B cell (primary cell): ENCODE data around the gene OR10A3. TPM values are rescaled to one million over a fixed set of nuclear protein-coding genes. Genes with fewer than 3 reads are reported as not detected.
"Not testable (repeated sequence)": the region's sequence is repeated elsewhere in the genome, so short reads cannot be mapped to it uniquely, and the experiment has no call there.

Experiments
- ATAC-seq: fragments of 200-7000 bp; cut with Tn5 transposase; one replicate; pipeline ENCODE4 v1.10.0; 2021; ENCODE audit warnings: low read depth, mild to moderate bottlenecking, moderate number of reproducible peaks, moderate library complexity
- CTCF ChIA-PET: fragments of 350-600 bp; sonication (Branson Sonifier 250); formaldehyde crosslinking; loops from one replicate; lab custom pipeline; 2021; ENCODE audit warnings: antibody characterized with exemption, inconsistent platforms; lab: Charles Lee
- POLR2A ChIA-PET: fragments of 350-600 bp; sonication (Branson Sonifier 250); formaldehyde crosslinking; loops from one replicate; lab custom pipeline; 2021; ENCODE audit warnings: antibody characterized with exemption; lab: Charles Lee
- DNase-seq: peaks from one replicate; pipeline ENCODE4 v3.0.0; 2013
- H2AFZ ChIP-seq: 2 replicates; pipeline ENCODE4 v1.6.1; 2012; ENCODE audit warnings: mild to moderate bottlenecking, low read depth, low read length; ENCODE audit not compliant: insufficient read depth, poor library complexity, severe bottlenecking
- H3K27ac ChIP-seq, 2 donors: 1 replicate in 1 of 2; 2 replicates in 1 of 2; pipeline ENCODE4 v1.5.1; 2012 to 2013; ENCODE audit warnings: low read length in 2 of 2, mild to moderate bottlenecking in 2 of 2, moderate library complexity in 1 of 2
- H3K27me3 ChIP-seq, 4 experiments: fragments of 200-600 bp in 1 of 4; sonication (generic) in 1 of 4; replicated peaks in 1 of 4; 1 replicate in 2 of 4; 2 replicates in 2 of 4; pipeline versions ENCODE4 v1.6.1 to v1.7.0; 2013 to 2016; ENCODE audit warnings: low read length in 3 of 4, mild to moderate bottlenecking in 2 of 4, mixed read lengths in 1 of 4, moderate library complexity in 1 of 4; ENCODE audit not compliant: insufficient read depth in 4 of 4, control insufficient read depth in 3 of 4; ENCODE audit errors: control extremely low read depth in 1 of 4
- H3K36me3 ChIP-seq, 2 experiments: replicated peaks in 1 of 2; 1 replicate in 1 of 2; 2 replicates in 1 of 2; pipeline versions ENCODE4 v1.6.1 to v1.7.1; 2013; ENCODE audit warnings: low read length in 1 of 2; ENCODE audit not compliant: insufficient read depth in 2 of 2, control insufficient read depth in 1 of 2; ENCODE audit errors: control extremely low read depth in 1 of 2, extremely low read depth in 1 of 2
- H3K4me1 ChIP-seq, 2 donors: fragments of 200-600 bp in 1 of 2; sonication (generic) in 1 of 2; 1 replicate in 1 of 2; 2 replicates in 1 of 2; pipeline versions ENCODE4 v1.5.1 to v1.6.1; 2013 to 2017; ENCODE audit warnings: low read length in 2 of 2; ENCODE audit not compliant: control insufficient read depth in 2 of 2, insufficient read depth in 2 of 2
- H3K4me2 ChIP-seq: replicated peaks from 2 replicates; pipeline ENCODE3; 2012; ENCODE audit warnings: mild to moderate bottlenecking, low read depth, low read length; ENCODE audit not compliant: poor library complexity, severe bottlenecking
- H3K4me3 ChIP-seq, 5 experiments: fragments of 200-600 bp in 1 of 5; sonication (generic) in 1 of 5; 1 replicate in 3 of 5; 2 replicates in 2 of 5; pipeline versions ENCODE4 v1.5.1 to v1.7.0; 2011 to 2016; ENCODE audit warnings: low read length in 4 of 5, mild to moderate bottlenecking in 4 of 5, low read depth in 2 of 5, control low read depth in 1 of 5, moderate library complexity in 1 of 5; ENCODE audit not compliant: insufficient read depth in 1 of 5; ENCODE audit errors: control extremely low read depth in 1 of 5, extremely low read depth in 1 of 5
- H3K79me2 ChIP-seq: fragments of 200-600 bp; sonication (generic); one replicate; pipeline ENCODE4 v1.6.0; 2016; ENCODE audit warnings: low read length; ENCODE audit not compliant: control insufficient read depth, insufficient read depth
- H3K9ac ChIP-seq: fragments of 200-600 bp; sonication (generic); 2 replicates; pipeline ENCODE4 v1.6.1; 2017; ENCODE audit warnings: mild to moderate bottlenecking, low read length, moderate library complexity
- H3K9me3 ChIP-seq, 3 donors: one replicate each; pipeline versions ENCODE4 v1.6.1 to v1.7.1; 2013; ENCODE audit warnings: low read length in 2 of 3; ENCODE audit not compliant: control insufficient read depth in 2 of 3, insufficient read depth in 1 of 3; ENCODE audit errors: control extremely low read depth in 1 of 3
- H4K20me1 ChIP-seq: 2 replicates; pipeline ENCODE4 v1.6.0; 2012; ENCODE audit warnings: mild to moderate bottlenecking, low read length; ENCODE audit not compliant: insufficient read depth, control insufficient read depth, poor library complexity, severe bottlenecking
- H3K27ac Mint-ChIP-seq: one replicate; pipeline ENCODE4 v1.8.0; 2021; ENCODE audit warnings: mixed read lengths
- H3K27me3 Mint-ChIP-seq: one replicate; pipeline ENCODE4 v1.8.0; 2021; ENCODE audit warnings: mixed read lengths
- H3K4me1 Mint-ChIP-seq: one replicate; pipeline ENCODE4 v1.8.0; 2021; ENCODE audit warnings: mixed read lengths
- H3K4me3 Mint-ChIP-seq: one replicate; pipeline ENCODE4 v1.8.0; 2021; ENCODE audit warnings: mixed read lengths
- H3K9me3 Mint-ChIP-seq: one replicate; pipeline ENCODE4 v1.8.0; 2022; ENCODE audit warnings: mixed read lengths; ENCODE audit not compliant: insufficient read depth
- EZH2 ChIP-seq: IDR thresholded peaks from 2 replicates; pipeline ENCODE4 v1.6.1; 2012; ENCODE audit warnings: borderline replicate concordance, low read depth, mild to moderate bottlenecking, moderate library complexity, low read length; ENCODE audit not compliant: insufficient read depth, poor library complexity, severe bottlenecking
- WGBS: methylation state at CpG from one replicate; pipeline ENCODE4 v1.1.5; 2013; ENCODE audit warnings: missing lambda C conversion rate; ENCODE audit not compliant: insufficient coverage; 5-methylcytosine and 5-hydroxymethylcytosine counted together
- intact Hi-C: fragments of 100-400 bp; cut with micrococcal nuclease; formaldehyde crosslinking; loops from one replicate; pipeline ENCODE4 v1.10.0; 2022
- polyA minus RNA-seq: library from RNA; depleted of rRNA, polyadenylated mRNA; stranded (reverse); fragments of >200 nt; gene quantifications from 2 replicates; pipeline ENCODE4 v1.2.3, GENCODE V29; 2012
- polyA plus RNA-seq: library from polyadenylated mRNA; depleted of rRNA; stranded (reverse); fragments of >200 nt; gene quantifications from 2 replicates; pipeline ENCODE4 v1.2.3, GENCODE V29; 2012
- total RNA-seq, 2 donors: library from RNA; stranded (reverse); fragments of 120-200 nt in 1 of 2; gene quantifications; 1 replicate in 1 of 2; 2 replicates in 1 of 2; pipeline versions ENCODE4 v1.2.3 to v1.2.4, GENCODE V29; 2013 to 2022
- TF ChIP-seq, protein P1 (sequence below): fragments of 200-600 bp; IDR thresholded peaks from one replicate; pipeline ENCODE4 v1.8.0; 2022; ENCODE audit warnings: antibody characterized with exemption, mild to moderate bottlenecking

OR10A3 gene, protein sequence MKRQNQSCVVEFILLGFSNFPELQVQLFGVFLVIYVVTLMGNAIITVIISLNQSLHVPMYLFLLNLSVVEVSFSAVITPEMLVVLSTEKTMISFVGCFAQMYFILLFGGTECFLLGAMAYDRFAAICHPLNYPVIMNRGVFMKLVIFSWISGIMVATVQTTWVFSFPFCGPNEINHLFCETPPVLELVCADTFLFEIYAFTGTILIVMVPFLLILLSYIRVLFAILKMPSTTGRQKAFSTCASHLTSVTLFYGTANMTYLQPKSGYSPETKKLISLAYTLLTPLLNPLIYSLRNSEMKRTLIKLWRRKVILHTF
- not detected in 2 replicates for total RNA-seq
- not detected for total RNA-seq (2013)
- not detected in 2 replicates for polyA plus RNA-seq
- not detected in 2 replicates for polyA minus RNA-seq

DNA sequence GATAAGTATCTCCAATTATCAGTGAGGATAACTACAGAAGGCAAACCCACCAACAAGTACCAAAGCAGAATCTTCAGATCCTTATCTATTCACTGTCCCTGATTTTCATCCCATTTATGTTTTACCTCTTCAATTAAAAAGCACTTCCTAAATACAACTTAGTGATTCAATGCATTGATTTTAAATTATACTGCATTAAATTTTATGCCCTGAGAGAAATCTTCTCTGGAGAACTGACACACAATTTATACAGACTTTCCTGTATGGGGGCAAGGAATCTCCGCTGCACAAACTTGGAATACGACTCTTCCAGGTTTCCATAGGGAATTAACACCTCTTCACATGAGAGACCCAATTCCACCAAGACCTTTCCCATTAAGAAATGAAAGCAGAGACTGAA, at the start of gene OR10A3:
Gene OR10A3 (minus strand): TSS at position 101 of the 400 bp plus-strand sequence. CDS start 2,188 bp downstream, outside the sequence.
- CTCF ChIA-PET: no interaction called here
- no peak within 1 kb of the TSS for H3K27ac Mint-ChIP-seq

DNA sequence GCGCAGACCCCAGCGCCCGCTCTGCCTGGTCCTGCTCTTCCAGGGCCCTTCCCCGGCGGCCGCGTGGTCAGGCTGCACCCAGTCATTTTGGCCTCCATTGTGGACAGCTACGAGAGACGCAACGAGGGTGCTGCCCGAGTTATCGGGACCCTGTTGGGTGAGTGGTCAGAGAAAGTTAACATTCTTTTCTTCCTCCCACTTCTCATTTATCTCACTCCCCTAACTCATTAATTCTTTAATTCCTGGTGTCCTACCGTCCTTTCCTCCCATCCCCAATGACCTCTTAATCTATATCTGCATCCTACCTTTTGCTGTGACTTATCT, 46.0 kb upstream of the OR10A3 start:
- intact Hi-C loops: loop anchor here (1.0 to 5.0 kb wide), 4 partner anchors 31 to 1755 kb away; partner anchors contain the start of genes FHIP1B and PPFIBP2

More for the DNA sequence above, at the start of gene OR10A3:
- no peak within 1 kb of the TSS for H3K4me3 ChIP-seq
- H3K79me2 ChIP-seq: no peaks in the 10 kb centered on the region
- no peak within 1 kb of the TSS for H2AFZ ChIP-seq
- TF ChIP-seq, protein P1, sequence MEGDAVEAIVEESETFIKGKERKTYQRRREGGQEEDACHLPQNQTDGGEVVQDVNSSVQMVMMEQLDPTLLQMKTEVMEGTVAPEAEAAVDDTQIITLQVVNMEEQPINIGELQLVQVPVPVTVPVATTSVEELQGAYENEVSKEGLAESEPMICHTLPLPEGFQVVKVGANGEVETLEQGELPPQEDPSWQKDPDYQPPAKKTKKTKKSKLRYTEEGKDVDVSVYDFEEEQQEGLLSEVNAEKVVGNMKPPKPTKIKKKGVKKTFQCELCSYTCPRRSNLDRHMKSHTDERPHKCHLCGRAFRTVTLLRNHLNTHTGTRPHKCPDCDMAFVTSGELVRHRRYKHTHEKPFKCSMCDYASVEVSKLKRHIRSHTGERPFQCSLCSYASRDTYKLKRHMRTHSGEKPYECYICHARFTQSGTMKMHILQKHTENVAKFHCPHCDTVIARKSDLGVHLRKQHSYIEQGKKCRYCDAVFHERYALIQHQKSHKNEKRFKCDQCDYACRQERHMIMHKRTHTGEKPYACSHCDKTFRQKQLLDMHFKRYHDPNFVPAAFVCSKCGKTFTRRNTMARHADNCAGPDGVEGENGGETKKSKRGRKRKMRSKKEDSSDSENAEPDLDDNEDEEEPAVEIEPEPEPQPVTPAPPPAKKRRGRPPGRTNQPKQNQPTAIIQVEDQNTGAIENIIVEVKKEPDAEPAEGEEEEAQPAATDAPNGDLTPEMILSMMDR: no peak
- no peak for TF ChIP-seq EZH2
- Mint-ChIP-seq H3K4me1 (no peaks in the 10 kb centered on the region), H3K9me3 (peaks cover 16% of the 10 kb centered on the region), H3K4me3 (no peak within 1 kb of the TSS), H3K27me3 (peaks cover 20% of the 10 kb centered on the region)
- H3K27ac ChIP-seq: no peak within 1 kb of the TSS
- H3K27me3 ChIP-seq: peaks cover 0 to 3% (median 0%) of the 10 kb centered on the region in 4 experiments
- no peaks in the 10 kb centered on the region for H3K36me3 ChIP-seq
- H3K9me3 ChIP-seq: peaks cover 1 to 32% (median 18%) of the 10 kb centered on the region in 3 donors
- no peak within 1 kb of the TSS for H3K4me2 ChIP-seq
- no peaks in the 10 kb centered on the region for H3K4me1 ChIP-seq
- no peaks in the 10 kb centered on the region for H4K20me1 ChIP-seq
- DNase-seq: no peak
- H3K9ac ChIP-seq: no peak within 1 kb of the TSS
- intact Hi-C loops: no loop called here
- no peak for ATAC-seq
- POLR2A ChIA-PET: no interaction called here
- WGBS: no CpG with 5 or more reads among the region's 2 CpGs

More for the DNA sequence above, 46.0 kb upstream of the OR10A3 start:
- Mint-ChIP-seq H3K4me1 (peaks cover 37% of the 10 kb centered on the region), H3K4me3 (peak overlapping the region; percentile 93), H3K27ac (peak overlapping the region; percentile 64)
- Histone ChIP-seq H2AFZ (peak overlapping the region; percentile 99), H4K20me1 (peaks cover 10% of the 10 kb centered on the region), H3K36me3 (peaks cover 0 to 27% of the 10 kb centered on the region in 2 experiments), H3K4me1 (peaks cover 24 to 26% of the 10 kb centered on the region in 2 donors), H3K9ac (peak overlapping the region; percentile 74), H3K4me3 (peak overlapping the region; percentile 58 to 83 (median 63)), H3K79me2 (peaks cover 42% of the 10 kb centered on the region), H3K4me2 (peak overlapping the region; percentile 91), H3K27ac (peak overlapping the region in 1 of 2 donors; percentile 70)
- H3K9me3 ChIP-seq, ATAC-seq, H3K27me3 Mint-ChIP-seq, H3K27me3 ChIP-seq, H3K9me3 Mint-ChIP-seq: not testable (repeated sequence)
- ChIA-PET POLR2A (interaction anchor here (0.6 to 1.0 kb wide), 2 partner anchors 11 to 1542 kb away, joined by 4 to 5 read pairs; no protein-coding TSS in a partner anchor), CTCF (interaction anchor here (0.8 to 1.9 kb wide), 9 partner anchors 13 to 889 kb away, joined by 3 to 15 read pairs (median 4); partner anchors contain the start of gene RIC3)
- 0% methylated on average over 1 of the region's 13 CpGs for WGBS
- DNase-seq: peak; percentile 19
